DOHH2 (cell line): ENCODE results near the gene NXF1.

Source experiments
- EZH2phosphoT487 ChIP-seq: fragments of 200-600 bp; sonication (generic); IDR thresholded peaks from 2 replicates; pipeline ENCODE4 v1.6.1; 2017; ENCODE audit warnings: borderline replicate concordance, mild to moderate bottlenecking, antibody characterized with exemption, low read length, moderate library complexity, mixed read lengths
- TF ChIP-seq, protein P1 (sequence below): fragments of 200-600 bp; sonication (generic); IDR thresholded peaks from one replicate; pipeline ENCODE4 v1.5.1; 2014; ENCODE audit warnings: antibody characterized with exemption, mild to moderate bottlenecking, low read depth, low read length; ENCODE audit not compliant: poor library complexity, severe bottlenecking

DNA sequence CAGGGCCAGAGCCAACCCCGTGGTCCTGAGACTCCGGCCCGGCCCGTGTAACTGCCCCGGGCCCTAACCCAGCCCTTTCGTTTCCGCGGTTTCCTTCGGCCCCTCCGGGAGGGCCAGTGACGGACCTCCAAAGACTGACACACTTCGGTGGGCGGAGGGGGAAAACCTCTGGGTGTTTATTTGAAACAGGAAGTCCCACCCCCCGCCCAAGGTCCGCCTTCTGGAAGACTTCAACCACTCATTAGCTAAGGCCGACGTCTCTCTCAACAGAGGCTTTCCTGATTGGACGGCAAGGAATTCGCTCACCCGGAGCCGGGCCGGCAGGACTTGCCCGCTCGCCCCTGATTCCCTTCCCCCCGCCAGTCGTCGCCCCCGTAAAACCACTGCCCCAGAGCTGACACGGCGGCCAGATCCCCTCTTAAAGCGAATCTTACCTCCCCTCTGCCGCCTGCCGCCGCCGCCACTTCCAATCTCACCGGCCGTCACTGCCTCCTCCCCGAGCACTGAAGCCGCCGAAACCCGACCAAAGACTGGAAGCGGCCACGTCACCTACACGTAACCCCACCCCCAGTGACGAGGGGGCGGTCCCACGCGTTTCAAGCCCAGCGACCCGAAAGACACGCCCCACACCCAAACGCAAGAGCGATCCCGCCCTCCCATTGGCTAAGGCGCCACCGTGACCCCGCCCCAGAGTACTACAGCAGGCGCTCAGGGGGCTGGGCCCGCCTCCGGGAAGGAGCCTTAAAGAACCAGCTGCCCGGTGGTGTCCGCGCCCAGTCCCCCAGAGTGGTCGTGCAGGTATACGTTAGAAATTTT is 26.5 kb upstream of the NXF1 start, which contains the start of gene STX5:
- TF ChIP-seq, protein P1, sequence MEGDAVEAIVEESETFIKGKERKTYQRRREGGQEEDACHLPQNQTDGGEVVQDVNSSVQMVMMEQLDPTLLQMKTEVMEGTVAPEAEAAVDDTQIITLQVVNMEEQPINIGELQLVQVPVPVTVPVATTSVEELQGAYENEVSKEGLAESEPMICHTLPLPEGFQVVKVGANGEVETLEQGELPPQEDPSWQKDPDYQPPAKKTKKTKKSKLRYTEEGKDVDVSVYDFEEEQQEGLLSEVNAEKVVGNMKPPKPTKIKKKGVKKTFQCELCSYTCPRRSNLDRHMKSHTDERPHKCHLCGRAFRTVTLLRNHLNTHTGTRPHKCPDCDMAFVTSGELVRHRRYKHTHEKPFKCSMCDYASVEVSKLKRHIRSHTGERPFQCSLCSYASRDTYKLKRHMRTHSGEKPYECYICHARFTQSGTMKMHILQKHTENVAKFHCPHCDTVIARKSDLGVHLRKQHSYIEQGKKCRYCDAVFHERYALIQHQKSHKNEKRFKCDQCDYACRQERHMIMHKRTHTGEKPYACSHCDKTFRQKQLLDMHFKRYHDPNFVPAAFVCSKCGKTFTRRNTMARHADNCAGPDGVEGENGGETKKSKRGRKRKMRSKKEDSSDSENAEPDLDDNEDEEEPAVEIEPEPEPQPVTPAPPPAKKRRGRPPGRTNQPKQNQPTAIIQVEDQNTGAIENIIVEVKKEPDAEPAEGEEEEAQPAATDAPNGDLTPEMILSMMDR: no peak
- TF ChIP-seq EZH2phosphoT487: no peak
